Limb (tissue), 2 donors: ENCODE measurements around the gene ENOX1.

ENCODE experiments used
- DNase-seq, 2 donors: peaks; one replicate each; pipeline ENCODE4 v3.0.0-alpha.2; 2016; ENCODE audit errors: extremely low spot score in 2 of 2

The ENOX1 gene

GRCh38 chr13:43785650-43786471 is 911 bp downstream of the ENOX1 start:
- DNase-seq = peak; percentile 79 to 90

GRCh38 chr13:43785261-43785649 is 1.5 kb downstream of the ENOX1 start:
- DNase-seq = no peak

- no peak for DNase-seq
These were observed 2.3 kb downstream of the ENOX1 start for GRCh38 chr13:43784496-43784895.

GRCh38 chr13:43783820-43784219 is 3.0 kb downstream of the ENOX1 start:
- peak in 1 of 2 donors; percentile 86 for DNase-seq

- no peak for DNase-seq
These were observed 4.1 kb downstream of the ENOX1 start for GRCh38 chr13:43782686-43783085.

GRCh38 chr13:43780666-43781065 is 6.1 kb downstream of the ENOX1 start:
- no peak for DNase-seq

- DNase-seq = no peak
These were observed 10.2 kb downstream of the ENOX1 start for GRCh38 chr13:43776501-43777079.

- no peak for DNase-seq
These were observed 10.8 kb downstream of the ENOX1 start for GRCh38 chr13:43776006-43776405.

- DNase-seq = no peak
These were observed 13.2 kb downstream of the ENOX1 start for GRCh38 chr13:43773602-43774001.

- DNase-seq = no peak
These were observed 15.9 kb downstream of the ENOX1 start for GRCh38 chr13:43770871-43771270.

- no peak for DNase-seq
These were observed 17.2 kb downstream of the ENOX1 start for GRCh38 chr13:43769529-43769928.

GRCh38 chr13:43767341-43767931 is 19.3 kb downstream of the ENOX1 start:
- peak in 1 of 2 donors; percentile 54 for DNase-seq

GRCh38 chr13:43766725-43767124 is 20.0 kb downstream of the ENOX1 start:
- DNase-seq = peak in 1 of 2 donors; percentile 42

- DNase-seq = no peak
These were observed 22.4 kb downstream of the ENOX1 start for GRCh38 chr13:43764349-43764748.

- no peak for DNase-seq
These were observed 23.5 kb downstream of the ENOX1 start for GRCh38 chr13:43763143-43763759.

GRCh38 chr13:43761616-43762315 is 25.0 kb downstream of the ENOX1 start:
- peak in 1 of 2 donors; percentile 45 for DNase-seq

GRCh38 chr13:43760257-43760656 is 26.5 kb downstream of the ENOX1 start:
- DNase-seq = no peak

GRCh38 chr13:43758834-43759233 is 27.9 kb downstream of the ENOX1 start:
- no peak for DNase-seq

GRCh38 chr13:43757266-43757665 is 29.5 kb downstream of the ENOX1 start:
- no peak for DNase-seq

- no peak for DNase-seq
These were observed 30.9 kb downstream of the ENOX1 start for GRCh38 chr13:43755844-43756243.

GRCh38 chr13:43751624-43752023 is 35.1 kb downstream of the ENOX1 start:
- DNase-seq = no peak

GRCh38 chr13:43749503-43749902 is 37.3 kb downstream of the ENOX1 start:
- no peak for DNase-seq
